Measurements from ENCODE around the gene EIF2B2. TPM values are rescaled to one million over a fixed set of nuclear protein-coding genes. Genes with fewer than 3 reads are reported as not detected.

The EIF2B2 gene
- total RNA-seq, 4 donors from 2014 or later, result 19.0 to 33.0 (median 26.3) TPM

DNA sequence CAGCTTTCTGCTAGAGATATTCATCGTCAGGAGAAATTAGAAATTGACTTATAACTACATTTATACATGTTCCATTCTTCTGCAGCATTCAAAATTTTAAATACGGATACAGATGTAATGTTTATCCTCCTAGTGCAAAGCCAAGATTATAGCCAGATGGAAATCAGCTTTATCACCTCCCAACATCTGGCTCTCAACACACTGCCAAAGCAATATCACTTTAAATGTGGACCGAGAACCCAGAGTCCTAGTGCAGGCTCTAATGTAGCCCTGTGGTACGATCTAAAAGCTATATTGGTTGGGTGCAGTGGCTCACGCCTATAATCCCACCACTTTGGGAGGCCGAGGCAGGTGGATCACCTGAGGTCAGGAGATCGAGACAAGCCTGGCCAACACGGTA, 42.0 kb downstream of the EIF2B2 start:
- TF ChIP-seq, protein P1, sequence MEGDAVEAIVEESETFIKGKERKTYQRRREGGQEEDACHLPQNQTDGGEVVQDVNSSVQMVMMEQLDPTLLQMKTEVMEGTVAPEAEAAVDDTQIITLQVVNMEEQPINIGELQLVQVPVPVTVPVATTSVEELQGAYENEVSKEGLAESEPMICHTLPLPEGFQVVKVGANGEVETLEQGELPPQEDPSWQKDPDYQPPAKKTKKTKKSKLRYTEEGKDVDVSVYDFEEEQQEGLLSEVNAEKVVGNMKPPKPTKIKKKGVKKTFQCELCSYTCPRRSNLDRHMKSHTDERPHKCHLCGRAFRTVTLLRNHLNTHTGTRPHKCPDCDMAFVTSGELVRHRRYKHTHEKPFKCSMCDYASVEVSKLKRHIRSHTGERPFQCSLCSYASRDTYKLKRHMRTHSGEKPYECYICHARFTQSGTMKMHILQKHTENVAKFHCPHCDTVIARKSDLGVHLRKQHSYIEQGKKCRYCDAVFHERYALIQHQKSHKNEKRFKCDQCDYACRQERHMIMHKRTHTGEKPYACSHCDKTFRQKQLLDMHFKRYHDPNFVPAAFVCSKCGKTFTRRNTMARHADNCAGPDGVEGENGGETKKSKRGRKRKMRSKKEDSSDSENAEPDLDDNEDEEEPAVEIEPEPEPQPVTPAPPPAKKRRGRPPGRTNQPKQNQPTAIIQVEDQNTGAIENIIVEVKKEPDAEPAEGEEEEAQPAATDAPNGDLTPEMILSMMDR (IDR thresholded peaks at IDR 0.05; ENCODE audit: low read depth), result no peak

DNA sequence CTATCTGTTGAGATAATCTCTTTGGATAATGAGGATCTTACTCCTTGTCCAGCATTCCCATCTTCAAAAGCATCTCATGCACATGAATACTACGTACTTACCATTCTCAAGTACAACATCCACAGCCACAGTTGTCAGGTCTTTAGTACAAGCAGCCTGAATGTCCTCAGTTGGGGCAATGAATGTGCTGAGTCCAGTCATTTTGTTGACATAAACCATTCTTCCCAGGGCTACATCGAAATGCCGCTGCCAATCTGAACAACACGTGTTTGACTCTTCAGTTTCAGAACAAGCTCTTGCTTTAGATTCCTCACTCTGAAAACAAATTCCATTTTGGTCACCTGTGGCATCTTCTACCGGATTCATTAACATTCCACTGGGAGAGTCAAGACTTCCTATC, 43.6 kb downstream of the EIF2B2 start:
- TF ChIP-seq, protein P1 (IDR thresholded peaks at IDR 0.05; ENCODE audit: low read depth), result no peak

DNA sequence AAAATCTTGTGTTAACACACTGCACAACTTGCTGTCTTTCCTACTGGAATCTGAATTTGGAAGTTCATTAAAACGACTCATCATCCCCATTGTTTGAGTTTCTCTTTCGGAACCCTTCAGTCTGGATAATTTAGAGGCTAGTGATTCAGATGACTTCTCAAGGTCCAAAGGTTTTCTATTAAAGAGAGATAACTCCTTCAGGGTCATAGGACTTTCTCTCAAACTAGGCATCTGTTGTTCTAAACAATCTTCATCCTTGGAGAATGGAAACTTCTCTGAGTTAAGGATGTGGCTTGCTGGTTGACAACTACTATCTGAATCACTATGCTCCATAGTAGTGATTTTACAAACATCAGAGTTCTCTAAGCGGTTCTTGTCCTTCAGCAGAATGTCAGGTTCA, 44.2 kb downstream of the EIF2B2 start:
- TF ChIP-seq, protein P1 (IDR thresholded peaks at IDR 0.05; ENCODE audit: low read depth), result no peak

DNA sequence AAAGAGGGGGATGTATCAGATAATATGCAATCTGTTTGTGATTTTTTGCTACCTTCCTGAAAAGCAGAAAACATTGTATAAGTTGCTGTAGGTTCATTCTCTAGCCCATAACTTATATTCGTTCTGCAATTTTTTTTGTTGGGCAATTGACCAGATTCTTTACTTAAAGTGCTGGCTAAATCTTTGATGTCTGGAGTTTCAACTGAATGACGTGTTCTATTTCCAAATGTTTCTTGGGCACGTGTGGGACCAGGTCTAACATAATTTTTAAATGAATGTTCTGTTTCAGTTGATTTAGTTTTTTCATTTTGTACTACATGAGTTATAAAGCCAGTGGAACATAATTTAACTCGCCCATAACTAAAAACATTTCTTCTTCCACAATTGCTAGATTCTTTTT, 44.8 kb downstream of the EIF2B2 start:
- TF ChIP-seq, protein P1 (IDR thresholded peaks at IDR 0.05; ENCODE audit: low read depth), result no peak

DNA sequence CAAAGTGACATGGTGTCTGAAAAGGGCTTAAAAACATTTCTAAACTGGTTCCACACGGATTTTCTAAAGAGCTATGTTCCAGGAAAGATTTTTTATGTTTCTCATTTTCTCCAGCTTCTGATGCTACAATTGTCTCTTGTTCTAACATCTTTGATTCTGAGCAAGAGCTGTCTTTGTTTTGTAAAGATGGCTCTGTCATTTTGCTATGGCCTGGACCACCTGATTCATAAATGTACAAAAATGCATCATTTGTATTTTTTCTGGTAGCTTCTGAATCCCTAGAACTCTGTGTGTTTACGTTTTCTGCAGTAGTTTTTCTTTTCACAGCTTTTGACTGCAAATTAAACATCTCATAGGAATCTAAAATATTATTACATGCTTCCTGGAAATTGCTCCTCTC, 45.4 kb downstream of the EIF2B2 start:
- TF ChIP-seq, protein P1 (IDR thresholded peaks at IDR 0.05; ENCODE audit: low read depth), result no peak

DNA sequence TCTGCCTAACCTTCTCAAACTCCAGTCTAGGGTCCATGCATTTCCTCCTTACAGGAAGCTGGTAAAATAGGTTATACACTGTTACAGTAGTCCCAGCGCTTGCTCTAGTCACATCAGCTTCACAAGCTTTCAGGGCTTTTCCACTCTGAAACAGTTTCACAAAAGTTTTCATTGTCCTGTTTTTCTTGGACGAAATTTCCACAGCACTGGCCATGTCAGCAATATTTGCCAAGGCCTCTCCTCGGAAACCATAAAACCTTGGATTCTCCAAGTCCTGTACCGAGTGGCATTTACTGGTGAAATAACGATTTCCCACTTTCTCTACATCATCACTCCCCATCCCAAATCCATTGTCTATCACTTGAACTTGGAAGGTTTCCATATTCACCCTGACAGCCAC, 46.4 kb downstream of the EIF2B2 start:
- TF ChIP-seq, protein P1 (IDR thresholded peaks at IDR 0.05; ENCODE audit: low read depth), result no peak

DNA sequence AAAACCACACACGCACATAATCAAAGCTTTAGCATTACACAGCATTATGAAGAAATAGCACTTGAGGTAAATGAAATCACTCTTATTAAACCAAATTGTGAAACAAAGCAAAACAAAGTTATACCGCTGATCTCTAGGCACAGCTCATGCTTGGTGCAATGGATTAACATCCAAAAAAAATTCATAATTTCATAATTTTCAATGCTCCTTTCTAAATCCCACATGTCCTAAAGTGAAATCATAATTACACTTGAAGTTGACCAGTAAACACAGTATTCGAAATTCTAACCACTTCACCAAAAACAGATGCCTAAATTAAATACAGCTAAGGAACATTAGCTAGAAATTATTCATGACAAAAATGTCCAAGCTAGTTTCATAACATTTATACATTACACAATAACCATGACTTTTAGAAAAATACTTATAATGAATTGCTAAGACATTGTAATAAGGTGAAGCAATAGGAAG, 47.0 kb downstream of the EIF2B2 start:
- TF ChIP-seq, protein P1 (IDR thresholded peaks at IDR 0.05; ENCODE audit: low read depth), result no peak
